GM19463 (cell line): ENCODE data around the gene CEP41.

Experiments
- ATAC-seq: cut with Tn5 transposase; IDR thresholded peaks from one replicate; pipeline ENCODE4 v1.9.1; 2021; ENCODE audit warnings: mild to moderate bottlenecking, moderate library complexity; ENCODE audit not compliant: unreplicated experiment

The CEP41 gene

GRCh38 chr7:130371046-130371445 is 69.8 kb downstream of the CEP41 start:
- no peak for ATAC-seq

GRCh38 chr7:130369831-130370550 is 70.8 kb downstream of the CEP41 start:
- no peak for ATAC-seq

- ATAC-seq: no peak
Measured at GRCh38 chr7:130369110-130369711, 71.6 kb downstream of the CEP41 start.

- no peak for ATAC-seq
Measured at GRCh38 chr7:130367836-130368746, 72.7 kb downstream of the CEP41 start.

GRCh38 chr7:130367088-130367755 is 73.6 kb downstream of the CEP41 start:
- no peak for ATAC-seq

GRCh38 chr7:130366564-130366963 is 74.3 kb downstream of the CEP41 start:
- ATAC-seq: no peak

GRCh38 chr7:130365511-130366441 is 75.0 kb downstream of the CEP41 start:
- peak; percentile 74 for ATAC-seq

- no peak for ATAC-seq
Measured at GRCh38 chr7:130365088-130365487, 75.7 kb downstream of the CEP41 start.

- no peak for ATAC-seq
Measured at GRCh38 chr7:130364451-130364850, 76.4 kb downstream of the CEP41 start.

GRCh38 chr7:130363026-130363847 is 77.6 kb downstream of the CEP41 start:
- peak; percentile 40 for ATAC-seq

- no peak for ATAC-seq
Measured at GRCh38 chr7:130362251-130362816, 78.5 kb downstream of the CEP41 start.

GRCh38 chr7:130361681-130362080 is 79.1 kb downstream of the CEP41 start:
- ATAC-seq: no peak

GRCh38 chr7:130360518-130360917 is 80.3 kb downstream of the CEP41 start:
- no peak for ATAC-seq

- no peak for ATAC-seq
Measured at GRCh38 chr7:130359276-130359857, 81.4 kb downstream of the CEP41 start.

- no peak for ATAC-seq
Measured at GRCh38 chr7:130358471-130358870, 82.3 kb downstream of the CEP41 start.

- no peak for ATAC-seq
Measured at GRCh38 chr7:130356876-130357611, 83.8 kb downstream of the CEP41 start.

- ATAC-seq: no peak
Measured at GRCh38 chr7:130356121-130356875, 84.5 kb downstream of the CEP41 start.
